Measurements from ENCODE around the gene BCAM. TPM values are rescaled to one million over a fixed set of nuclear protein-coding genes. Genes with fewer than 3 reads are reported as not detected.
"Not testable (repeated sequence)": the region's sequence is repeated elsewhere in the genome, so short reads cannot be mapped to it uniquely, and the experiment has no call there.

BCAM gene
- total RNA-seq, 4 donors from 2014 or later = 32.2 to 40.2 (median 37.1) TPM

DNA sequence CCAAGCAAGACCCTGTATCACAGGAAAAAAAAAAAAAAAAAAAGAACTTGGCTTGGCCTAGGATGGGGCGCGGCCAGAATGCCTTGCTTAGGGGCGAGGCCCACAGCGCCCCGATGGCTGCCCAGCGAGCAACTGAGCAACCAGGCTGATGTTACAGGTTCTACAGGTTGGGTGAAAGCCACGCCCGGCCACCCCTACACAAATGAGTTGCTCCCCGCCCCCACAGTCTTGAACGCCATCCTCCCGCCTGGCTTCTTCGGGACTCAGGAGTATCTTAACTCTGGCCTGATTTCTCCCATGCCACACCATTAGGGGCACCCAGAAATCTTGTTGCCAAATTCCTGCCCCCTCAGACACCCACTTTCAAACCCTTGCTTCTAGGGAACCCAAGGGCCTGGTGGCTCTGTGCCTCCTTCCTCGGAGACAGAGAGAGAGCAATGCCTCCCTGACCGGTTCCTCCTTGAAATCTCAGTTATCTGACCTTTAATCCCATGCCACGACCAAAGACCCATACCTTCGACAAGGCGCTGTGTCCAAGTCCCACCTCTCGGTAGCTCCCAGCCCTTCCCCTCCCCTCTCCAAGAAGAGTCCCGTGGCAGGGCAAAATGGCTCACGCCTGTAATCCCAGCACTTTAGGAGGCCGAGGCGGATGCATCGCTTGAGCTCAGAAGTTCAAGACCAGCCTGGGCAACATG is 32.4 kb upstream of the BCAM start:
- H3K4me3 ChIP-seq = peak overlapping the region in 2 of 4 donors; percentile 59 to 68

DNA sequence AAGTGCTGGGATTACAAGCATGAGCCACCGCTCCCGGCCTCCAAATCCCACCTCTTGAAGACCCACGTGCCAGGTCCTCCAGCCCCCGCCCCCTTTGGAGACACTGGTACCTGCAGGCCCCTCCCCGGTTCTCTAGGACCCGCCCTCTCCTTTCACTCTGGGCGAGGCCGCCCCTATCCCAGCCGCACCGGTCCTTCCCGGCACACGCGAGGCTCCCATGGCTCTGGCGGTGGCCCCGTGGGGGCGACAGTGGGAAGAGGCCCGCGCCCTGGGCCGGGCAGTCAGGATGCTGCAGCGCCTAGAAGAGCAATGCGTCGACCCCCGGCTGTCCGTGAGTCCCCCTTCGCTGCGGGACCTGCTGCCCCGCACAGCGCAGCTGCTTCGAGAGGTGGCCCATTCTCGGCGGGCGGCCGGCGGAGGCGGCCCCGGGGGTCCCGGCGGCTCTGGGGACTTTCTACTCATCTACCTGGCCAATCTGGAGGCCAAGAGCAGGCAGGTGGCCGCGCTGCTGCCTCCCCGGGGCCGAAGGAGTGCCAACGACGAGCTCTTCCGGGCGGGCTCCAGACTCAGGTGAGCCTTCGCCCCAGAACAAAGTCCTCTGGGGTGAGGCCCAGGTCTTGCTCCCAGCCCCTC is 31.1 kb upstream of the BCAM start, which contains the start of gene CBLC:
Gene CBLC, plus strand, starts transcription at position 176 of the 633 bp plus-strand sequence. Its CDS starts 42 bp downstream, at position 218.
- H3K4me1 ChIP-seq = peaks cover 0 to 22% (median 2%) of the 10 kb centered on the region in 4 donors
- no peaks in the 10 kb centered on the region for H3K9me3 ChIP-seq
- H3K36me3 ChIP-seq = no peaks in the 10 kb centered on the region
- H3K27me3 ChIP-seq = no peaks in the 10 kb centered on the region
- peak; percentile 95 to 97 for TF ChIP-seq POLR2A (IDR thresholded peaks at IDR 0.05)
- TF ChIP-seq, protein P1, sequence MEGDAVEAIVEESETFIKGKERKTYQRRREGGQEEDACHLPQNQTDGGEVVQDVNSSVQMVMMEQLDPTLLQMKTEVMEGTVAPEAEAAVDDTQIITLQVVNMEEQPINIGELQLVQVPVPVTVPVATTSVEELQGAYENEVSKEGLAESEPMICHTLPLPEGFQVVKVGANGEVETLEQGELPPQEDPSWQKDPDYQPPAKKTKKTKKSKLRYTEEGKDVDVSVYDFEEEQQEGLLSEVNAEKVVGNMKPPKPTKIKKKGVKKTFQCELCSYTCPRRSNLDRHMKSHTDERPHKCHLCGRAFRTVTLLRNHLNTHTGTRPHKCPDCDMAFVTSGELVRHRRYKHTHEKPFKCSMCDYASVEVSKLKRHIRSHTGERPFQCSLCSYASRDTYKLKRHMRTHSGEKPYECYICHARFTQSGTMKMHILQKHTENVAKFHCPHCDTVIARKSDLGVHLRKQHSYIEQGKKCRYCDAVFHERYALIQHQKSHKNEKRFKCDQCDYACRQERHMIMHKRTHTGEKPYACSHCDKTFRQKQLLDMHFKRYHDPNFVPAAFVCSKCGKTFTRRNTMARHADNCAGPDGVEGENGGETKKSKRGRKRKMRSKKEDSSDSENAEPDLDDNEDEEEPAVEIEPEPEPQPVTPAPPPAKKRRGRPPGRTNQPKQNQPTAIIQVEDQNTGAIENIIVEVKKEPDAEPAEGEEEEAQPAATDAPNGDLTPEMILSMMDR (IDR thresholded peaks at IDR 0.05) = peak in 2 of 6 experiments; percentile 10 to 15
- H3K27ac ChIP-seq = peak within 1 kb of the TSS in 3 of 4 donors; percentile 93 to 97 (median 97)
- H3K4me3 ChIP-seq = peak within 1 kb of the TSS in 3 of 4 donors; percentile 30 to 68 (median 59)
- peak in 2 of 3 donors; percentile 91 to 92 for DNase-seq

More for the DNA sequence above, 32.4 kb upstream of the BCAM start:
- Histone ChIP-seq H3K36me3 (no peaks in the 10 kb centered on the region), H3K9me3 (no peaks in the 10 kb centered on the region), H3K27ac (peak overlapping the region in 3 of 4 donors; percentile 93 to 97 (median 97)), H3K27me3 (no peaks in the 10 kb centered on the region), H3K4me1 (peaks cover 0 to 22% (median 2%) of the 10 kb centered on the region in 4 donors)
- peak in 2 of 3 donors; percentile 93 for DNase-seq
- peak; percentile 25 to 75 for TF ChIP-seq POLR2A (IDR thresholded peaks at IDR 0.05)
- TF ChIP-seq, protein P1 (IDR thresholded peaks at IDR 0.05) = no peak

DNA sequence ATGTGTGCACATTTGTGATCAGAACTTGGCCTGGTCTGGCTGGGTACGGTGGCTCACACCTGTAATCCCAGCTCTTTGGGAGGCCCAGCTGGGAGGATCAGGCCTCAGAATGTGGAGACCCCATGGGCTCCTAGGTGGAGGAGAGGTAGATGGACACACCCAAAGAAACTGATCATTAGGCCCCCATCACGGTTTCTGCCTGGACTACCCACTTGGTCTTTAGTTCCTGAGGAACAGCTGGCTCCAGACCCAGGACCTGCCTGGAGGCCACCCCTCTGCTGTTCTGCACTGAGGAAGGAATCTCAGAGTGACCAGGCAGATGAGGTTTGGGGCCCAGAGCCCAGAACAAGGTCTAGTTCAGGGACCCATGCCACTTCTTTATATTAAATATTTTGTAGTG is 29.8 kb upstream of the BCAM start:
- H3K27me3 ChIP-seq = no peaks in the 10 kb centered on the region
- TF ChIP-seq, protein P1 (IDR thresholded peaks at IDR 0.05) = no peak
- TF ChIP-seq POLR2A (IDR thresholded peaks at IDR 0.05) = no peak
- DNase-seq = no peak
- peaks cover 0 to 23% (median 0%) of the 10 kb centered on the region in 4 donors for H3K4me1 ChIP-seq
- H3K27ac ChIP-seq = peak overlapping the region in 3 of 4 donors; percentile 48 to 71 (median 69)
- no peaks in the 10 kb centered on the region for H3K9me3 ChIP-seq
- peak overlapping the region in 2 of 4 donors; percentile 49 to 59 for H3K4me3 ChIP-seq
- no peaks in the 10 kb centered on the region for H3K36me3 ChIP-seq

DNA sequence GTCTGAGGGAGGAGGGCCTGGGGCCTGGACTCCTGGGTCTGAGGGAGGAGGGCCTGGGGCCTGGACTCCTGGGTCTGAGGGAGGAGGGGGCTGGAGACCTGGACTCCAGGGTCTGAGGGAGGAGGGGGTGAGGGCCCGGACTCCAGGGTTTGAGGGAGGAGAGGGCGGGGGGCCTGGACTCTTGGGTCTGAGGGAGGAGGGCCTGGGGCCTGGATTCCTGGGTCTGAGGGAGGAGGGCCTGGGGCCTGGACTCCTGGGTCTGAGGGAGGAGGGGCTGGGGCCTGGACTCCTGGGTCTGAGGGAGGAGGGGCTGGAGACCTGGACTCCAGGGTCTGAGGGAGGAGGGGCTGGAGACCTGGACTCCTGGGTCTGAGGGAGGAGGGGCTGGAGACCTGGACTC is 27.2 kb upstream of the BCAM start:
- H3K27ac ChIP-seq, H3K4me3 ChIP-seq, H3K27me3 ChIP-seq, DNase-seq, H3K9me3 ChIP-seq, H3K36me3 ChIP-seq: not testable (repeated sequence)
- H3K4me1 ChIP-seq = peaks cover 0 to 15% (median 0%) of the 10 kb centered on the region in 4 donors

GRCh38 chr19:44782729-44783128 is 26.2 kb upstream of the BCAM start:
- DNase-seq = no peak
- no peaks in the 10 kb centered on the region for H3K9me3 ChIP-seq
- H3K27ac ChIP-seq = no peak overlapping the region
- peaks cover 0 to 15% (median 0%) of the 10 kb centered on the region in 4 donors for H3K4me1 ChIP-seq
- H3K4me3 ChIP-seq = no peak overlapping the region
- TF ChIP-seq POLR2A (IDR thresholded peaks at IDR 0.05) = no peak
- TF ChIP-seq, protein P1 (IDR thresholded peaks at IDR 0.05) = no peak
- no peaks in the 10 kb centered on the region for H3K27me3 ChIP-seq
- peaks cover 0 to 14% (median 0%) of the 10 kb centered on the region in 3 donors for H3K36me3 ChIP-seq

- no peak overlapping the region for H3K4me3 ChIP-seq
- TF ChIP-seq POLR2A (IDR thresholded peaks at IDR 0.05) = no peak
- TF ChIP-seq, protein P1 (IDR thresholded peaks at IDR 0.05) = no peak
- no peak overlapping the region for H3K27ac ChIP-seq
- no peaks in the 10 kb centered on the region for H3K9me3 ChIP-seq
- no peak for DNase-seq
- H3K27me3 ChIP-seq = no peaks in the 10 kb centered on the region
- H3K4me1 ChIP-seq = peaks cover 0 to 15% (median 0%) of the 10 kb centered on the region in 4 donors
- H3K36me3 ChIP-seq = peaks cover 0 to 18% (median 0%) of the 10 kb centered on the region in 3 donors
Observed at GRCh38 chr19:44783545-44783944, 25.4 kb upstream of the BCAM start.
